ENCODE measurements around the gene SLIT1.

The SLIT1 gene

GRCh38 chr10:97115846-97116245 lies 69.9 kb downstream of the SLIT1 start:
- TF ChIP-seq CTCF (IDR thresholded peaks at IDR 0.05), result no peak
- Histone ChIP-seq H3K36me3 (ENCODE audit: control insufficient read depth, insufficient read depth, low read length) (no peaks in the 10 kb centered on the region), H2AFZ (no peak overlapping the region), H3K79me2 (no peaks in the 10 kb centered on the region), H3K27me3 (ENCODE audit: control insufficient read depth, insufficient read depth, low read length) (no peaks in the 10 kb centered on the region), H3K4me1 (no peaks in the 10 kb centered on the region), H3K4me3 (ENCODE audit: low read depth, low read length) (no peak overlapping the region), H3K4me2 (ENCODE audit: low read length) (no peak overlapping the region), H3K27ac (no peak overlapping the region), H3K9me3 (ENCODE audit: control insufficient read depth, low read length) (no peaks in the 10 kb centered on the region), H3K9ac (no peak overlapping the region)

GRCh38 chr10:97111615-97112014 lies 74.1 kb downstream of the SLIT1 start:
- H3K27ac ChIP-seq, result no peak overlapping the region
- TF ChIP-seq CTCF (IDR thresholded peaks at IDR 0.05), result no peak
- H3K4me3 ChIP-seq (ENCODE audit: low read depth, low read length), result no peak overlapping the region

GRCh38 chr10:97109547-97109946 lies 76.2 kb downstream of the SLIT1 start:
- Histone ChIP-seq H3K4me2 (ENCODE audit: low read length) (no peak overlapping the region), H3K9ac (no peak overlapping the region), H3K4me3 (ENCODE audit: low read depth, low read length) (no peak overlapping the region), H3K36me3 (ENCODE audit: control insufficient read depth, insufficient read depth, low read length) (no peaks in the 10 kb centered on the region), H2AFZ (no peak overlapping the region), H3K27me3 (ENCODE audit: control insufficient read depth, insufficient read depth, low read length) (no peaks in the 10 kb centered on the region), H3K9me3 (ENCODE audit: control insufficient read depth, low read length) (no peaks in the 10 kb centered on the region), H3K4me1 (no peaks in the 10 kb centered on the region), H3K79me2 (no peaks in the 10 kb centered on the region), H3K27ac (no peak overlapping the region)
- TF ChIP-seq CTCF (IDR thresholded peaks at IDR 0.05), result no peak

More at GRCh38 chr10:97111615-97112014, 74.1 kb downstream of the SLIT1 start:
- Histone ChIP-seq H3K4me1 (no peaks in the 10 kb centered on the region), H3K36me3 (ENCODE audit: control insufficient read depth, insufficient read depth, low read length) (no peaks in the 10 kb centered on the region), H3K9ac (no peak overlapping the region), H3K9me3 (ENCODE audit: control insufficient read depth, low read length) (no peaks in the 10 kb centered on the region), H3K27me3 (ENCODE audit: control insufficient read depth, insufficient read depth, low read length) (no peaks in the 10 kb centered on the region), H3K4me2 (ENCODE audit: low read length) (no peak overlapping the region), H3K79me2 (no peaks in the 10 kb centered on the region), H2AFZ (no peak overlapping the region)

GRCh38 chr10:97107551-97107950 lies 78.2 kb downstream of the SLIT1 start:
- Histone ChIP-seq H3K27me3 (ENCODE audit: control insufficient read depth, insufficient read depth, low read length) (no peaks in the 10 kb centered on the region), H3K27ac (no peak overlapping the region), H3K4me1 (no peaks in the 10 kb centered on the region), H3K36me3 (ENCODE audit: control insufficient read depth, insufficient read depth, low read length) (no peaks in the 10 kb centered on the region), H2AFZ (no peak overlapping the region), H3K79me2 (no peaks in the 10 kb centered on the region), H3K4me3 (ENCODE audit: low read depth, low read length) (no peak overlapping the region), H3K9me3 (ENCODE audit: control insufficient read depth, low read length) (no peaks in the 10 kb centered on the region), H3K9ac (no peak overlapping the region), H3K4me2 (ENCODE audit: low read length) (no peak overlapping the region)
- TF ChIP-seq CTCF (IDR thresholded peaks at IDR 0.05), result no peak

GRCh38 chr10:97106207-97106606 lies 79.6 kb downstream of the SLIT1 start:
- H2AFZ ChIP-seq, result no peak overlapping the region
- TF ChIP-seq CTCF (IDR thresholded peaks at IDR 0.05), result no peak
- no peak overlapping the region for H3K9ac ChIP-seq
- no peaks in the 10 kb centered on the region for H3K36me3 ChIP-seq (ENCODE audit: control insufficient read depth, insufficient read depth, low read length)
- H3K27me3 ChIP-seq (ENCODE audit: control insufficient read depth, insufficient read depth, low read length), result no peaks in the 10 kb centered on the region
- no peaks in the 10 kb centered on the region for H3K79me2 ChIP-seq
- H3K9me3 ChIP-seq (ENCODE audit: control insufficient read depth, low read length), result no peaks in the 10 kb centered on the region
- H3K27ac ChIP-seq, result no peak overlapping the region
- H3K4me1 ChIP-seq, result no peaks in the 10 kb centered on the region
- H3K4me2 ChIP-seq (ENCODE audit: low read length), result no peak overlapping the region
- no peak overlapping the region for H3K4me3 ChIP-seq (ENCODE audit: low read depth, low read length)
